HG02588 (cell line): ENCODE results near the gene BRCC3.

Experiments used
- ATAC-seq: cut with Tn5 transposase; IDR thresholded peaks from one replicate; pipeline ENCODE4 v1.9.1; 2021; ENCODE audit warnings: mild to moderate bottlenecking, moderate library complexity; ENCODE audit not compliant: unreplicated experiment

The BRCC3 gene

DNA sequence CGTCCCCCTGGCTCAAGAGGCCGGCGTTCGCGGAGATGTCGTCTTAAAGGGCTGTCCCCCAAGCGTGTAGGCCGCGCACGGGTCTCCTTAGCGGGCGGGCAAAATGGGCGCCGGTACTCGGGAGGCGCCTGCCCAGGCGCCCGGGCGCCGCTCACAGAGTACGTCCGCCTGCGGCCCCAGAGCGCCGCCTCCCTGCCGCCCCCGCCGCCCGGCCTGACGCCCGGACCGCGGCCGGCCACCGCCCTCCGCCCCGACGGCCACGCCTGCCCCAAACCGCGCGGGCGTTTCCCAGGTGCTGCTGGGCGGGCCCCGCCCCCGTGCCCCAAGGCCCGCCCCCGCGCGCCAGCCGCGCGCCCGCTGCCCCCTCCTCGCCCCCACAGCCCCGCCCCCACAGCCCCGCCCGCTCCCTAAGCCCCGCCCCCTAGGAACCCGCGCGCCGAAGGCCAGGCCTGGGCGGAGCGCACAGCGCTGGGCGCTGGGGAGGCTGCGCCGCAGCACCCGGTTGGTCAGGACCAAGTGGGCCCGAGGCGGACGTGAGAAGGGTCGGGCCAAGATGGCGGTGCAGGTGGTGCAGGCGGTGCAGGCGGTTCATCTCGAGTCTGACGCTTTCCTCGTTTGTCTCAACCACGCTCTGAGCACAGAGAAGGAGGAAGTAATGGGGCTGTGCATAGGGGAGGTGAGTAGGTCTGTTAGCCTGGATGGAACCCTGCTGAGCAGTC is at the start of gene BRCC3, which contains the start of the genes CMC4 and MTCP1:
Gene BRCC3, plus strand, starts transcription at position 534 of the 719 bp plus-strand sequence. Its CDS starts 20 bp downstream, at position 554.
Gene CMC4, minus strand, starts transcription at position 162 of the 719 bp plus-strand sequence. CDS start 7,113 bp downstream, outside the sequence.
Gene MTCP1, minus strand, starts transcription at position 162 of the 719 bp plus-strand sequence. CDS start 5,126 bp downstream, outside the sequence.
- ATAC-seq, result peak; percentile 89

DNA sequence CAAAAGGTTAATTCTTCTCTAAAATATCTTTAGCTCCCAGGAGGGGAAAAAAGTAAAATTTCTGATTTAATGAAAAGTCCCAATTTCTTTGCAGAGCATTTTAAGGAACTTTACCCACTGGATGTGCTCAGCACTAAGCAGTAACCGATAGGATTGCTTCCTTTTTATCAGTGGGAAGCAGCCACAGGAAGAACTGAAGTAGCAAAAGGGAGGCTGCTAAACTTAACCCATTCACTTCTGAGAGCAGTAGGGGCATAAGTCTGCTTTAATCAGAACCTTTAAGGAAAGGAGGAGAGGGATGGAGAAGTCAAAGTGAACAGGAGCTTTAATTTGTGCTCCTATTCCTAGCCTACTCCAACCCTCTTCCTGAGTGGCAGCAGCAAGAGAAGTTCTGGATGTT is 48.7 kb upstream of the BRCC3 start, which contains the start of gene F8:
Gene F8, minus strand, starts transcription at position 139 of the 400 bp plus-strand sequence. CDS start 171 bp downstream, outside the sequence.
- no peak for ATAC-seq

DNA sequence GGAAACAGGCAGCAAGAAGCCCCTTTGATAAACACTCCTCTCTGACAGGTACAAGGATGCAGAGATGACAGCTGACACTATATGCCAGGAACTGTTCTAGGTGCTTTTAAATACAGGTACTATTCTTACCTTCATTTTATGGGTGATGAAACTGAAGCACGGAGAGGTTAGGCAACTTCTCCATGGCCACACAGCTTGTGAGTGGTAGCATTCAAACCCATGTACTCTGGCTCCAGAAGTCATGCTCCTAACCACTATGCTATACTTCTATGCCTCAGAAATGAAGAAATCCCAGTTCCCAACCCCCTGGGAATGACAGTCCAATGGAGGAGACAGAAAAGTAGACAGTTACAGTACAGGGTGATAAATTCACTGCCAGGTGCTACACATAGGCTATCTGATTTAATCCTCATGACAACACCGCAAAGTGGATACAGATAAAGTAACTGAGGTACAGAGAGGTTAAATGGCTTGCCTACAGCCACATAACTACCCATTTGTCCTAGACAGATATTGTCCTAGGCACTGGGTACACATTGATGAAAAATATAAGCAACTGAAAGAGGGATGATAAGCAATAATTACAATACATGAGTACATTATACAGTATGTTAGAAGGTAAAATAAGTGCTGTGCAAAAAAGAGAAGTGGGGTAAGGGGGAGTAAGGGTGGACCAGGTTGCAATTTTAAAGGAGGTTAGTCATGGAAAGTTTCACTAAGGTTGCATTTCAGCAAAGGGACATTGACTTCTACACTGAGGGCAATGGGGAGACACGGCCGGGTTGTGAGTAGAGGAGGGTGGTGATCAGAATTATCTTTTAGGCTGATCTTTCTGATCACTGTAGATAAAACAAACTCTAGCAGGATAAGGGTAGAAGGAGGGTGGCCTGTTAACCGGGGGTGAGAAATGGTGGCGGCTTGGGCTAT is 47.1 kb upstream of the BRCC3 start:
- ATAC-seq, result no peak

DNA sequence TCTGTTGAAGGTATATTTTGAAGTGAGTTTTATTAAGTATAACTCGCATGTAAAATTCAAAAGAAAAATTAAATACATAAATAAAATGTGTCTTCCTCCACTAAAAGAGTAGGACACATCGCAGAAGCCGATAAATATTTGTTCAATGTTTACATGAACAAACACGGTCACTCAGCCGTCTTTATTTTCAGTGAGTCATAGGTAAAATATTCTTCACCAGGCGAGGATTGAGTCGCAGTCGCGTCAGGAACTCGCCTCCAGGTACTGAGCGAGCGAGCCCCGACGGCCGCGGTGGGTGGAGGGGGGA is 44.9 kb upstream of the BRCC3 start:
- no peak for ATAC-seq

DNA sequence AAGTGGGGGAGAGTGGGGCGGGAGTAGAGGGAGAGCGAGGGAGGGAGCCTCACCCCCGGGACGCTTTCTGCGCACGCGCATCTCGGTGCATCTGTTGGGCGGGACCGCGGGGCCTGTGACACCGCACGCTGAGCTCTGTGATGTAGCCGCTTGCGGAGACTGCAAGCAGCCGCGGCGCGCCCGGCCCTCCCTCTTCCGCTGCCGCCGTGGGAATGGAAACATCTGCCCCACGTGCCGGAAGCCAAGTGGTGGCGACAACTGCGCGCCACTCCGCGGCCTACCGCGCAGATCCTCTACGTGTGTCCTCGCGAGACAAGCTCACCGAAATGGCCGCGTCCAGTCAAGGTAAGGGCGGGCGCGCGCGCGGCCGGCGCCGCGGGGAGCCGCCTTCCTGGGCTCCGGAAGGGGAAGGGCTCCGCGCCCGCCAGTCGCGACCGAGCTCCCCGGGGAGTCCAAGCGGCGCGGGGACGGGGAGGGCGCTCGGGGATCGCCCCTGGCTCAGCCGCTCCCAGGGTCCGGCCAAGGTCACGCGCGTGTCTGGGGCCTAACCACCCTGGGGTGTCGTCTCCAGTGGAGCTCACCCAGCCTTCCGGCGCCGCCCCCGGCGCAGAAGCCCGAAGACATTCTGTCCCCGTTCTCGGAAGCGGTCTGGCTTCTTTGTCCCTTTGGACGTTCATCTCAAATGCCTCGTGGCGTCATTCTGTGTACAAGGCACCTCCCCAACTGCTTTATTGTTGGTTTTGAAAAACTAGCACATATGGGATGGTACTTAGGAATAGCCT is 44.4 kb upstream of the BRCC3 start, which contains the start of gene FUNDC2:
Gene FUNDC2, plus strand, starts transcription at position 118 of the 782 bp plus-strand sequence. Its CDS starts 95 bp downstream, at position 213.
- peak; percentile 90 for ATAC-seq

DNA sequence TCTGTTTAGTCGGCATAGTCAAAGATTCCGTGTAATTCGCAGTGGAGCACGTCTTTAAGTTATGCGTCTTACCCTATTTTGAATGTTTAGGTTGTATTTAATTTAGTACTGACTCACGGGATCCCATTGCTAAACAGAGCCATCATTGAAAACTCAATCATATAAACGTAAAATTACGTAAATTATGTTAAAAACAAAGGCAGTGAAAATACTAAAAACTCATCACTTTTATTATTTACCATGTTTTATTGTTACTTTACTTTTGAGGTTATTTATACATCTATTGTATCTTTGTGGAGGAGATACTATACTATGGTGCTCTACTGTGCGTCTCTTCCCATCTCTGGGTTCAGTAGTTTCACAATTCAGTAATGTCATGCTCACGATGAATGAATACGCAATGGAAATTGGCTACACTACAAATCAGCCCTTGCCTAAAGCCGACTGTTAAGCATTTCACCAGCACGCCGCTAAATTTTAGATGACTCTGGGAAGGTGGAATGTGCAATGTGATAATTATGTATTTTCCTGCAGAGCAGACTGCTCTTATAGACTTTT is 43.7 kb upstream of the BRCC3 start:
- no peak for ATAC-seq

DNA sequence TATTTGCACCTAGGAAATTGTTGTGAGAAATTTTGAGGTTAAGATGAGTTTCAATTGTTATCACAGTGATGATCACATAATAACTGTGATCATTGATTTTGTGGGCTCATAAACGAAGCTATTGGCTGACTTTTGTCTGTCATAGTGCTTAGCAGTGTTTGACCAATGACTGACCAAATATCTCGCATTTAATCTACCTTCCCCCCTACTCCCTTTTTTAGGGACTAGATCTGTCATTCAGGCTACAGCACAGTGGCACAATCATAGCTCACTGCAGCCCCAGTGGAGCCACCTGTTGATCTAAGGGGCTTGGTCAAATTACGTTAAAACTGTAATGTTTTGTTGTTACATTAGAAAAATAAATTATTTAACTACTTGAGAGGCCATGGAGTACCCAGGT is 43.2 kb upstream of the BRCC3 start:
- ATAC-seq, result no peak

DNA sequence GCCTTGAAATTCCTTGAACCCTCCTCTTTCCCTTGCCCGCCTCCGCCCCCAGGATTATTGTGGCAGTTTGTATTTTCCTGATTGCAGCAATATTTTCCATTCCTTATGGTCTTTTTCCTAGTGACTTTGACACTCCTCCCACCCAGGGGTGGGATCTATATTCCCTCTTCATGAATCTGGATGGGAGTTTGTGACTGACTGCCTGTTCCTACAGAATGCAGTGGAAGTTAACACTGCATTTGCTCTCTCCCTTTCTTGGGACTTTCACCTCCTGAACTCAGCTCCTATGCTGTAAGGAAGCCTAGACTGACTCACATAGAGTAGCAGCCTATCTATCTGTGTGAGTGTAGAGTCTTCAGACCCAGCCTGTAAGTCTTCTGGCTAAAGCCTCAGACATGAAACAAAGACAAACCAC is 42.4 kb upstream of the BRCC3 start:
- no peak for ATAC-seq

DNA sequence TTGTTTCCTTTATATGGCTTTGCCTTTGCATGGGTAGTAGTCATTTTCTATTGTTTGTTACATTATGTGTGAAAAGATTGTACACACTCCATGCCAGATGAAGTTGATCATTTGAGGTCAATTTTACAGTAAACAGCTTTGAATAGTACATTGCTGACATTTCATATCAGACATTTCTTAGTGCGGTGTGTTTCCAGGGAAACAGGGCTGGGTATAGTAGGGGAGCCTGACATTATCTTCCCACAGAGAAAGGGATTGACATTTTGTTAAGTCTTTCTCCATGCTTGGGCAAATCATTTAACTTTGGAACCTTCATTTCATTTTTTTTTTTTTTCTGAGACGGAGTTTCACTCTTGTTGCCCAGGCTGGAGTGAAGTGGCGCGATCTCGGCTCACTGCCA is 39.7 kb upstream of the BRCC3 start:
- ATAC-seq, result no peak

DNA sequence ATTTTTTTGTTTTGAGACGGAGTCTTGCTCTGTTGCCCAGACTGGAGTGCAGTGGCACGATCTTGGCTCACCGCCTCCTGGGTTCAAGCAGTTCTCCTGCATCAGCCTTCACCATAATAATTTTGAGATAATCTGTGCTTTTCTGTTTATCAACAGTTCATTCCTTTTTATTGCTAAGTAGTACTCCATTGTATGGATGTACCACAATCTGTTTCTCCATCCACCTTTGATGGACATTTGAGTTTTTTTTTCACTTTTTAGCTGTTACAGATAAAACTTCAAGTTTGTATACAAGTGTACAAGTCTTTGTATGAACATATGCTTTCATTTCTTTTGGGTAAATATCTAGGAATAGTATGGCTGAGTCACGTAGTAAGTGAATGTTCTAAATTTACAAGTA is 35.6 kb upstream of the BRCC3 start:
- ATAC-seq, result no peak

DNA sequence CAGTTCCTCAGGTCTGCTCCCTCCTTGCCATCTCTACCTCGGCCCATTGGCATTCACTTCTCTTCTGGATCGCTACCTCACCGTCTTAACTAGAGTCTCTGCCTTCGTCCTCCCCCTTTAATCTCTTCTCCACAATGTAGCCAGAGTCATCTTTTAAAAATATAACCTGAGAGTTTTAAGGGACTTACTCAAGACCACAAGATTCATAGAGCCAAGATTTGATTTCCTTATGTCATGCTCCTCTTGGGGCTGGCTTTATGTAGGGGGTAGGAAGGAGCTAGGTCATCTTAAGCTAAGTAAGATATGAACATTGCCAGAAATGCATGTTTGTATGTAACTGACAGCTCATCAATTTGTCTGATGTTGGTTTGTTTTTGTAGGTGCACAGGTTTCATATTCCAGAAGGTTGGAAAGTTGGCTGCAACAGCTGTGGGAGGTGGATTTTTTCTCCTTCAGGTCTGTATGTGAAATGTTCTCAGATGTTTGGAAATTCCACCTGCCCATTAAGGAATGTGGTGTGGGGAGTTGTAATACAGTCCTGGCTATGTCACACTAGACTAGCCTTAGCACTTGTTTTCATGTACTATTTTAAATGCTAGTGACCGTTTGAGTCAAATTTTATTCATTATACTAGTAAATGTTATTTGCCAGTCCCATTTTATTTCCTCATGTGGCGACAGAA is 25.0 kb upstream of the BRCC3 start:
- ATAC-seq, result no peak

DNA sequence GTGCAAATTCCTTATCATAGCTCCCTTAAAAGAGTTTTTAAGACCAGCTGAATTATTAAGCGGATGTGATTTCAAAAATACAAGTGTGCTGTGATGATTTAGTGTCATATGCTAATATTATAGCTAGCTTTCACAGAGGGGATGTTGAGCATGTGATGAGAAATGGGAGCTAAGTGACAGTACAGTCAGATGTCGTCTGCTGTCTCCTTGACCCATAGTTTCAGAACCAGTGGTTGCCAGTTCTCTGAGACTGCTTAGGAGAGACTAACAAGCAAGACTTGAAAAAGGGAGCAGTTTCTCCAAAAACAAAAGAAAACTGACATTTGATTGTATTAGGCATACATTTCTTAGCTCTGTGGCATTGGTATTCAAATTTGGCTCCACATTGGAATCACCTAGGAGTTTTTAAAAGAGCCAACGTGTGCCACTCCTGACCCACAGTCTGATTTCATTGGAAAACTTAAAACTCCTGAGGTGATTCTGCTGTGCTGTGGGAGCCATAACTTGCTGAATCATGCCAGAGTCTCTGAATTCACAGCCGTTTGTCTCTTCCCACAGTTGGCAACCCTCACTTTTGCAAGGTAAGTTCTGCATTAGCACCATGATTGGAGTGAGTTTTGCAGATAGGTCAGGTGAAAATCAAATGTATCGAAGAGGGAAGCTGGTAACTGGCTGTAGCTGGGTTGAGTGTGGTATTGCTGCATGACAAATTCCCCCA is 24.3 kb upstream of the BRCC3 start:
- ATAC-seq, result no peak

DNA sequence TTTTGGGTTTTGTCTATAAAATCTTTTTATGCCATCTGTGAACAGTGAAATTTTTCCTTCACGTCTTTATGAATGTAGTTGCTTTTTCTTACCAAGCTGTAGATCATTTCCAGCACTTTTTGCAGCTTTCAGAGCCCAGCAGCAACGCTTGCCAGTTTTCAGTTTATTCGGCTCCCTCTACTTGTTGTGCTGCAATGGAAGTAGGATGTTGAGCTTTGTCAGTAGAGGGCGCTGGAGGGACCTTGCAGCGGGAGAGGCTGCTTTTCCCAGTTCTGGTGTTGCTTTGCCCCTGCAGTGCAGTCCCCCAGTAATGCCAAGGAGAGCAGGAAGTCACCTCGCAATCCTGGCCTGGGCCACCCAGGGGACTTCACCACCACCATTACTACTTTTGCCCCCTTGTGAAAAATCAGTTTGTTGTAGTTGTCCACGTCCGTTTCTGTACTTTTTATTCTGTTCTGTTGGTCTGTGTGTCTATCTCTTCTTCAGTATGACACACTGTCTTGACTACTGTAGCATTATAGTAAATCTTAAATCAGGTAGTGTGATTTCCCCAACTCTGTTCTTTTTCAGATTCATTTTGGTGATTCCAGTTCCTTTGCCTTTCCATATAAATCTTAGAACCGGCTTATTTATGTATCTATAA is 22.2 kb upstream of the BRCC3 start:
- no peak for ATAC-seq

DNA sequence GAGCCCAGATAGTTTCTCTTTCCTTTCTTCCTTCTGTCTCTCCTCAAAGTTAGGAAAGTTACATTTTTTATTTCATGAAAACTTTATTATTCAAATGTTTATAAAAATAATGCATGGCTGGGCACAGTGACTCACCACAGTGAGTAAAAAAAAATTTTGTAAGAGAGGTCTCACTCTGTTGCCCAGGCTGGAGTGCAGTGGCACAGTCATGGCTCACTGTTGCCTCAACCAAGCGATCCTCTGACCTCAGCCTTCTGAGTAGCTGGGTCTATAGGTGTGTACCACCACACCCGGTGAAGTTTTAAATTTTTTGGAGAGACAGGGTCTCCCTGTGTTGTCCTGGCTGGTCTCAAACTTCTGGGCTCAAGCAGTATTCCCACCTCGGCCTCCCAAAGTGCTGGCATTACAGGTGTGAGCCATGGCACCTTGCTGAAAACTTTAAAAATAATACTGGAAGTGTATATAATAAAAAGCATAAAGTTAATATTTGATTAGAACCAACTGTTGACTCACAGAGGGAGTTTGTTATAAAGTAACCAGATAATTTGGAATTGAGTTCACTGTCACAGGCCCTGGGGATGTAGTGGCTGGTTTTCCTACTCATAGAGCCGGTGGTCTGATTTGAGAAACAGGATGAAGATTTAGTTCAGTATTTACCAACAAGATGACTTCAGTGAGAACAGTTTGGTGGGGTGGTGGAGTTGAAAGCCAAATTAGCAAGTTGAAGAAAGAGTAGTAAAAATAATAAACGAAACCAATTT is 18.4 kb upstream of the BRCC3 start:
- no peak for ATAC-seq

DNA sequence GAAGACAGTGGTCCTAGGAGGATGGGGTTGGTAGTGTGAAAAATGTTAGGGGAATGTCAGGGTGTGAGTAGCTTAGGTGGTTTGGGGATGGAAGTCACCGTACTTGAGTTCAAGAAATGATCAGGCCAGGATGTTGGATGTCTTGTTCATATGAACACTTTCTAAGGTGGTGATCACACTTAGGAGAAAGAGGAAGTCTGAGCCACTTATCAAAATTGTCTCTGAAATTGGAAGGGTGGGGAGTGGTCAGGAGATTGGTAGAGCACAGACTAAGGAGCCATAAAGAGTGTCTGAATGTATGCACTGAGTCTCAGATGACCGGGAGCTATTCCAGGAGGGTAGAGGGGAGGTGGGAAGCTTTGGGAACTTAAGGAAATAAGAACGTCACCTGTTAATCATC is 17.7 kb upstream of the BRCC3 start:
- no peak for ATAC-seq

DNA sequence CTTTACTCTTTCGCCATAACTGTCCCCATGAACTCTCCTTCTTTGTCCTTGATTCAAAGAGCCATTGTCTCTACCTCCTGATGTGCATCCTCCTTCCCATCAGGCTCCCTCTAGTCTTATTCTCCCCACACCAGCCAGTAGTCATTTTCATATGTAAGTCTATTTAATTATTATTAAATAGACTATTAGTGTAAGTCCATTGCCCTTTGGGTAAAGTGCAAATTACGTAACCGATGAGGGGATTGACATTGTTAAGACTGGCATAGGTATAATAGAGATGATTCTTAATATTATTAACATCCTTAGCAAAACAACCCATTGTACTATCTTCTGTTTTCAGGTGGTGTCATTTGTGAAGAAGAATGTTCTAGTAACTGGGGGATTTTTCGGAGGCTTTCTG is 17.1 kb upstream of the BRCC3 start:
- ATAC-seq, result no peak

DNA sequence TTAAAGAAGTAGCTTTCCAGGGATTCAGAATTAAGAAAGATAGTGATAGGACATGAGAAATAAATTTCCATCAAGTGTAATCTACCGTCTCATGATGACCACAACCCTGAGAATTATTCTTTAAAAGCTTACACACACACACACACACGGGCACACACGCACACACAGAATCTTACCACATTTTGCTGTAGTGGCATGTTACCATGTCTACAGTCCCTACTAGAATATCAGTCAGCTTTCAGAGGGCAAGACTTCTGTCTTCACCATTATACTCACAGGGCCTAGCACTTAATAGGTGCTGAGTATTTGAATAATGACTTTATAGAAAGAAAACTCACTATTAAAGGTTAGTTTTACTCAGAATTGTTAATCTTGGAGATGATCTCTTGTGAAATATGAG is 15.8 kb upstream of the BRCC3 start:
- no peak for ATAC-seq

DNA sequence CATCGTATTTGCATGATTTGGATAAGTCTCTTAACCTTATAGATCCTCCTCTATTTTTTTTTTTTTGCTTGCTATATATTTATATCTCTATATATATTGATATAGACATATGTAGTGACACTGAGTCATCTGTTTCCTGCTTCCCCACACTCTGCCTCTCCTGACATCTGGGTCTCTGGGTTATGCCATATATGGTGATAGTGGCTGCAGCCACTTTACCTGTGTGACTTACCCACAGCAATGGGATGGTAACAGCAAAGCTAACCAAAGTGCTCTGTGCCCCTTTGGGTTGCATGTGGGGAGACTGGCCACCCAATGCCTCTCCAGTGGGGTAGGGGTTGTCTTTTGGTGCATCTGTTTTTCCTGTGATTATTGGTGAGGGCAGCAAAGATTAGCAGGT is 14.8 kb upstream of the BRCC3 start:
- ATAC-seq, result no peak
